Anterior cingulate cortex (tissue), 58 donors: ENCODE results near the gene TMEM108.
A peak's percentile ranks its signal among the peaks of the same experiment; 100 is the strongest.

ENCODE experiments used
- DNase-seq, 58 donors: peaks; one replicate each; lab custom pipeline; 2025; lab: John Stamatoyannopoulos, UW

The TMEM108 gene

DNA sequence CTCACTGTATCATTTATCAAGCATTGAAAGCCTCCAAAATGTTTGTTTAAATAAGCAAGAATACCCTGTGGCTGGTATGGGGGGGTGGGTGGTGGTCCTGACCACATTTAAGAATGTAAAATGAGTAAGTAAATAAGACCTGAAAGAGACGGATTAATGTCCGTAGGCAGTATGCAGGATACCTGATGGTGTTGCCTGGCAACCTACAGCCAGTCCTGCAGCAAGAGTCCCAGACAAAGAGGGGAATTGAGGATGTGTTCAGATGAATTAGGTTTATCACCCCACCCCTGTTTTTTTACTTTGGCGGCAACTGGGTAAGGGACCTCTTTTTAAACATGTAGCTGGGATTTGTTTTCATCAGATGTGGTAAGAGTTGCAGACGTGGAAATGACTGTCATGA lies 261.9 kb downstream of the TMEM108 start:
- DNase-seq: no peak

DNA sequence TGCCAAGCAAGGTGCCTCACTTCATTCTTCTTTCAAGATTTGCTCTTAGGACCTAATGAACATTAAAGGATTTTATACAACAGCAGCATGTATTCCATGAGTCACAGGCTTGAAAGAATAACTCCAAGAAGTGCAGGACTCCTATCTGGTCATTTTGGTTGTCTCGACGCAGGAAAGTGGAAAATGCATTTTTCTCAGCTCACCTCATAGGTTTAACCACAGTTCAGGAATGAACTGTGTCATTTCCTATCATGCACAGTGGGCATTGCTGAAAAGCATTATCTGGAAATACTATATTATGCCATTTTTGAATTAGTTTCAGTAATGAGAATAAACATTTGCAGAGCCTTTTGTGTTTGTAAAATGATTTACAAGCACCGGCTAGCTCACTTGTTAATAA lies 263.0 kb downstream of the TMEM108 start:
- DNase-seq: no peak

DNA sequence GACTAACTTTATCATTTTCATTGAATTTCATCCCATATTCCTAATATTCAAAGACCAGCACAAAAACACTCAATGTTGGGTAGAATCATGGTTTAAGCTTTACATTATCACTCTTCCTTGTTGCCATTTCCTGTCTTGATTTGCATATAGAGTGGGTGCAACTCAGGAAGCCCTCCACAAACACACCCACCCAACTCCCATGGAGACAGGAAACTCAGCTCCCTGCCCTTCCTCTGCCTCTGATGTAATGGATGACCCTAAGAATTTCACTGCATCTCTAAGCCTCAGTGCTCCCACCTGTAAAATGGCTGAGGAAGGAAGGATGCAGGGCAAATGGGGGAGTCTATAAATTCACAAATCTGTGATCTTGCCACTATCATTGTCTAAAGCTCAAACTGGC lies 263.5 kb downstream of the TMEM108 start:
- no peak for DNase-seq

DNA sequence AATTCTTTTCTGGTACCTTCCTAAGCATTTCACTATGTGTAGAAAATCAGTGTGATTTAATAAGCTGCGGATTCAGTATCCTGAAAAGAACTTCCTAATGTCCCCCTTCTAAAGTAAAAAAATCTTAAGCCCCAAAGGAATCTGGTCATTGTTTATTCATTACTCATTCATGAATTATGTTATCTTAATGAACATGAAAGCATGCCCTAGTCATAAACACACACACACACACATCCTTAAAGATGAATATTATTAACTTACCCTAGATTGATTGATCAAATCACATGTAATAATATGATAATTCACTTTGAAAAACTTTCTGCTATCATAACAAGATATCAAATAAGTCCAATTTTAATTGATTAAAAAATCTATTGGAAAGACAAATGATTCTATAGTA lies 265.2 kb downstream of the TMEM108 start:
- DNase-seq: no peak

DNA sequence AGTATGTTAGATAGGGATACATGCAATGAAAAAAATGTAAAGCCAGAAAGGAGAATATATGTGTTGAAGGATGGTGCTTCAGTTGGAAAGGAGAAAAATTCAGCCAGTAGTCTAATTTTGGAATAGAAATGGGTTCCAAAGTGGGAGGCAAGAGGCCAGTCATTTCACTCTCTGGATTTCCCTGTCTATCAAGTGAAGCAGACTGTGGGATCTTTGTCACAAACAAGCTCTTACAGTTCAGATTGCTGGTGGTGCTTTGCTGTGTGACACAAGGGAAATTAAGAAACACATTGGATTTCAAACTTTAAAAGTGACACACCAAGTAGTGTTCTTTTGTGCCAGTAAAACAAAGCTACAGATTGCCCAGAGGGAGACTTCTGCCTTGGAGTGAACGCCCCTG lies 279.7 kb downstream of the TMEM108 start:
- DNase-seq: no peak

- no peak for DNase-seq
These were observed 290.2 kb downstream of the TMEM108 start for GRCh38 chr3:133328373-133328772.

- DNase-seq: no peak
These were observed 291.4 kb downstream of the TMEM108 start for GRCh38 chr3:133329626-133330025.

DNA sequence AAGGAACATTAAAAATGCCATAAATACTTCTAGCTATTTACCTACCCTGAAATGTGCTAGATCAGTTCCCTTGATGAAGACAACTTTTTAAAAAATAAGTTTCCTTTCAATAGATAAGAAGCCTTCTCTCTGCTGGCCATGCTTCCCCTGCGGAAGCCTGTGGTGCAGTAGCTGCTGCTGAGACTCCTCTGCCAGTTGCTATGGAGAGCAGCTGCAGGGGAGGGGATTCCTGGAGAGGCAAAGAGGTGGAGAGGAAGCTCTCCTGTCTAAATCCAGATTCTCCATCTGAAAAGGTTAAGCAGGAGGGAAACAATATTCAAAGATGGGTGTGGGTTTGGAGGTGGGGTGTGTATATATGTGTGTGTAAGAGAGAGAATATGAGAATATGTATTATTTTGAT lies 291.9 kb downstream of the TMEM108 start:
- peak in 12 of 58 donors; percentile 2 to 49 (median 22) for DNase-seq

DNA sequence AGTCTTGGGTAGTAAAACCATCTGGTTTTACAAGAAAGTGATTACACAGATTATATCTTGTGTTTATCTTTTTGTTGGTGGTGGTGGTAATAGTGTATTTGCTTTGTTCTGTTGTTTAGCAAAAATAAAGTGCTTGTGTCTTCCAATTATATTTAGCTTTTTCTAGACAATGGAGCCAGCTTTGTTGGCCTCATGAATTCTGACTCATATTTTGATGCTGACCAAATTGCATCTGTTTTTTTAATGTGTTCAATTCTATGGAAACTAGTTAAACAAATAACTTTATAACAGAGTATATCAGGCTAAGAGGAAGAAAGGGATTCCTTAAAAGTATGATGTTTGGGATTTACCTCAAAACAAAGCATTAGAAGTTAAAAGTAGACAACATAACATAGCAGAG lies 292.3 kb downstream of the TMEM108 start:
- DNase-seq: no peak

DNA sequence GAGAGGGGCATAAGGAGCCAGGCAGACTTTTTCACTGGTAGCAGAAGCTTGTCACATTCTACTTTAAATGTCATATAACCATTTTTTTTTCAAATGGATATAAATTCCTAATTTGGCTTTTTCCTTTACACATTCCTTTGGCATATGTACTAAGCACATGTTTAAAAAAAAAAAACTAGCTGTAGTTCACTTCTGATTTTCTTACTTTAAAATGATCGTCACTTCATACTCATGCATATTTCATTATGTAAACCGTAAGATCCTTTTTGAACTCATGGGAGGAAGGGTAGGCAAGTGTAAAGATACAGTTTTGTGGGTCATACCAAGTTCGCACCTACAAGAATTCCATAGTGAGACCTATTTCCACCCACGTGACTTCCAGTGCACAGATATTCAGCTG lies 316.5 kb downstream of the TMEM108 start:
- DNase-seq: no peak

DNA sequence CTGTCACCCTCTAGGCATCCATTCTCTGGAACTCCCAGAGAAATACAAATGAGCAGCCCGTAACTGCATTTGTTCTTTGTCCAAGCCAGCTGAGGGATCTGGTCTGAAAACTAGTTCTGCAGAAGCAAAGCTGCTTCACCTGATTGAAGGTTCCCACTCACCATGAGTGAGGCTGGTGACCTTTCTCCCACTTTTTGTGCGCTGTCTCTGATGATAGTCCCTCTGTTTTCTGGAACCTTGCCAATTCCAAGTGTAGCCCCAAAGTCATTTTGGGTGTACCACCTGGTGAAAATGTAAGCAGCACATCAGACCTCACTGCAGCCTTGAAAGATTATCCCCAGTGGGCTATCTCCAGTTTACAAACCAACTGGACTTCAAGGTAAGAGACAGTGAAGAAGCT lies 322.3 kb downstream of the TMEM108 start:
- no peak for DNase-seq

DNA sequence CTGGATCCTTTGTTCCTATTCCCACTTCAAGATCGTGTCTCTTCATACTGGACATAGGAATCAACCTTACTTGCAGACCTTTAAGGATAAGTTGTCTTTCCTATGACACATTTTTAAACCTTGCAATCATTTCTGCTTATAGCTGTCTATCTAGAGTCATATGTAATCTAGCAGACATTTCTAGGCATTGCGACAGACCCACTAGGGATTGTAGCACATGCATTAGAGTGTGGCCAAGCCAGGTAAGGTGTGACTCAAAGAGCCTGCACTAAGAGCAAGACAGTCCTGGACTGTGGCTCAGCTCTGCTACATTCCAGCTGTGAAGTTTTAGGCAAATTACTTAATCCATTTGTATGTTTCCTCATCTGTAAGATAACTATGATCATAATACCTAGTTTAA lies 322.8 kb downstream of the TMEM108 start:
- DNase-seq: no peak

DNA sequence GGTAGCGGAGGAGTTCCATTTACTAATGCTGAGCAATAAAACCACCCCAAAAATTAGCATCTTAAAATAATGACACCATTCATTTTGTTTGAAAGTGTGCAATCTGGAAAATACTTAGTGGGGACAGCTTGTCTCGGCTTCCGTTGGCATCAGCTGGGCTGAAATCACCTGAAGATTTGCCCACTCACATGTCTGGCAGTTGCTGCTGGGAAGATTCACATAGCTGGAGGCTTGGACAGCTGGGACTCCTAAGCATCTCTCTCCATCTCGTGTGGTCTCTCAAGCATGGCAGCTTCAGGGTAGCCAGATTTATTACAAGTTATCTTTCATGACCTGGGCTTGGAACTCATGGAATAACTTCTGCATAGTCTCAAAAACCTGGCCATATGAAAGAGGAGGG lies 323.2 kb downstream of the TMEM108 start:
- DNase-seq: no peak

GRCh38 chr3:133362539-133362938 lies 324.3 kb downstream of the TMEM108 start:
- no peak for DNase-seq

GRCh38 chr3:133364704-133365103 lies 326.5 kb downstream of the TMEM108 start:
- no peak for DNase-seq

GRCh38 chr3:133366921-133367320 lies 328.7 kb downstream of the TMEM108 start:
- no peak for DNase-seq

DNA sequence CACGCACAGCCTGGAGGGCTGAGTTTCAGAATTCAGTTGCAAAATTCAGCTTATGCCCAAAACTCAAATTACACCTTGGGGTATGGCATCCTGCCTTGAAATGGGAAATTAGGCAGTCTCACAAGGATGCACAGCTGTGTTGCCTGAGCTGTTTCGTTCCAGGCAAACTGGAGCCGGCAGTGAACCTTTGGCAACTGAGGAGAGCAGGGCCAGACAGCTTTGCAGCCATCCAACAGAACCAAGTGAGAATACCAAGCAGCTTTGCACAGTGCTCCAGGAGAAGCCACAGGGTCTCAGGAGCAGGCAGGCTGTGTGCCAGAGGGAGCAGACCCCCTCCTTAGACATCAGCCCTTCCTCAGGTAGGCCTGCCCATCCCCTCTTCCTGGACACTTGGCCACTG lies 329.2 kb downstream of the TMEM108 start:
- peak in 1 of 58 donors; percentile 26 for DNase-seq

DNA sequence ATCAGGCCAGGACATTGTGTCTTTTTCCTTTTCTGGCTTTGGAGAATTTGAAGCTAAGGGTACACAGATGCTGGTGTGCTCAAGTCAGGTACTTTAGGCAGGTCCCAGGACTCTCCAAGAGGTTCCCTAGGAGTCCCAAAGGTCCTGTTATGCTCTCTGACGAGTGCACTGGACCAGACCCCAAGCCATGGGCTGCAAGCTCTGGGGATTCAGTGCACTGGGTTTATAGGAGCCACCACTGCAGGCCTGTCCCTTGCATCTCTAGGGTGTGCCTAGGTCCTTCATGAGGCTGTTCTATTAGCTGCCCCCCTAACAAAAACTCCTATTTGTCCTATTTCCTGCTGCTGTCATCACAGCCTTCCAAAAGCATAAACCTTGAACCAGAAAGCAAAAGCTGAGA lies 329.8 kb downstream of the TMEM108 start:
- DNase-seq: no peak

DNA sequence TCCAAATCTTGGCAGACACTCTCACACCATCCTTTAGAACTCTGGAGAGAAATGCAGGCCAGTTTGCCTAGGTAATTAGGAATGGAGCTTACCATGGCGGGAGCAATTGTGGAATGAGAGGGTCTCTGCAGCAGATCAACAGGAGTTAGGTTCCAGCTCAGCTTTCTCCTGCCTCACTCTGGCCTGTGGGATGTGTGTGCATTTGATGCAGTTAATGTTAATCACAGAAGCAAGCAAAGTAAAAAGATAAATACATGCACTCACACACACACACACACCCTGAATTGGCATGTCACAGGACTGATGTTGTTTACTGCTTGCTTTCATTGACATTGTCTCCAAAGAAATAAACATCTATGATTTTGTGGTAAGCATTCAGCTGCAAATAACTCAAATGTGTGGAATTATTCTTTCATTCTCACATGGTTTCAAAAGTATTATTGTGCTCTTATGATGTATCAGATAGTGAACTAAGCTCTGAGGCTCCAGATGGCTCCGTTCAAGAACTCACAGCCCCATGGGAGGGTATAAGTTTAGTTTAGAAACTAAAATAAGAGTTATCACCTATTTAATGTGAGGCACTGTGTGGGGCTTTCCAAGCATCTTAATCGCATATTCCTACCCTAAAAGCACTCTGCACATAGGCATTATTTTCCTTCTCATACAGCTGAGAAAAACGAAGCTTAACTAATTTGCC lies 330.3 kb downstream of the TMEM108 start:
- no peak for DNase-seq

- DNase-seq: no peak
These were observed 330.9 kb downstream of the TMEM108 start for GRCh38 chr3:133369068-133369440.

- DNase-seq: no peak
These were observed 333.0 kb downstream of the TMEM108 start for GRCh38 chr3:133371181-133371580.

- DNase-seq: no peak
These were observed 333.5 kb downstream of the TMEM108 start for GRCh38 chr3:133371676-133372075.
